Spleen (tissue), 11 donors: Measurements from ENCODE around the gene GRIK4. TPM values are rescaled to one million over a fixed set of nuclear protein-coding genes. Genes with fewer than 3 reads are reported as not detected.

Experiments used
- DNase-seq: peaks from one replicate; pipeline ENCODE4 v3.0.0-alpha.2; 2020
- H3K27ac ChIP-seq, 8 donors: fragments of 200-600 bp; sonication (generic) in 7 of 8; 1 replicate in 4 of 8; 2 replicates in 4 of 8; pipeline versions ENCODE4 v1.5.0 to v1.8.0; 2016 to 2021; ENCODE audit warnings: inconsistent platforms in 4 of 8, mild to moderate bottlenecking in 4 of 8, moderate library complexity in 1 of 8
- H3K27me3 ChIP-seq, 7 donors: fragments of 200-600 bp; sonication (generic) in 6 of 7; replicated peaks in 1 of 7; 1 replicate in 4 of 7; 2 replicates in 3 of 7; pipeline versions ENCODE4 v1.5.0 to v1.8.0; 2016 to 2021; ENCODE audit warnings: inconsistent platforms in 3 of 7, mild to moderate bottlenecking in 1 of 7
- H3K36me3 ChIP-seq, 6 donors: fragments of 200-600 bp; sonication (generic) in 5 of 6; 1 replicate in 4 of 6; 2 replicates in 2 of 6; pipeline versions ENCODE4 v1.5.0 to v1.8.0; 2016 to 2021; ENCODE audit warnings: inconsistent platforms in 2 of 6
- H3K4me1 ChIP-seq, 6 donors: fragments of 200-600 bp; sonication (generic) in 5 of 6; 1 replicate in 3 of 6; 2 replicates in 3 of 6; pipeline versions ENCODE4 v1.5.0 to v1.8.0; 2016 to 2021; ENCODE audit warnings: inconsistent platforms in 3 of 6
- H3K4me3 ChIP-seq, 8 donors: fragments of 200-600 bp; sonication (generic) in 7 of 8; 1 replicate in 4 of 8; 2 replicates in 4 of 8; pipeline versions ENCODE4 v1.5.0 to v1.8.0; 2016 to 2021; ENCODE audit warnings: inconsistent platforms in 4 of 8, mild to moderate bottlenecking in 4 of 8, moderate library complexity in 2 of 8
- H3K9me3 ChIP-seq, 8 donors: fragments of 200-600 bp; sonication (generic) in 7 of 8; 1 replicate in 4 of 8; 2 replicates in 4 of 8; pipeline versions ENCODE4 v1.5.0 to v1.8.0; 2016 to 2021; ENCODE audit warnings: inconsistent platforms in 4 of 8
- CTCF ChIP-seq, 11 experiments: fragments of 200-600 bp in 7 of 11; fragments of 450-650 bp in 4 of 11; sonication (generic) in 4 of 11; IDR thresholded peaks in 8 of 11; conservative IDR thresholded peaks in 3 of 11; 1 replicate in 7 of 11; 2 replicates in 4 of 11; pipeline versions ENCODE4 v1.4.0 to v1.8.0; 2016 to 2021; ENCODE audit warnings: antibody characterized with exemption in 11 of 11, inconsistent platforms in 4 of 11, mild to moderate bottlenecking in 1 of 11
- POLR2A ChIP-seq, 3 donors: fragments of 450-650 bp; IDR thresholded peaks; one replicate each; pipeline ENCODE4 v1.5.1; 2017; ENCODE audit warnings: antibody characterized with exemption in 3 of 3, mild to moderate bottlenecking in 1 of 3
- POLR2AphosphoS5 ChIP-seq, 3 donors: sonication (generic); formaldehyde crosslinking; IDR thresholded peaks; one replicate each; pipeline ENCODE4 v1.5.1; 2017; ENCODE audit warnings: antibody characterized with exemption in 3 of 3
- WGBS, 5 donors: extraction: QIAGEN DNeasy Blood & Tissue Kit in 3 of 5; methylation state at CpG; one replicate each; pipeline versions ENCODE4 v1.1.5 to v1.1.7; 2013 to 2018; 5-methylcytosine and 5-hydroxymethylcytosine counted together
- intact Hi-C: fragments of 100-400 bp; cut with DNase I; formaldehyde crosslinking; loops from one replicate; pipeline ENCODE4 v1.15.0; 2023; ENCODE audit warnings: low total_unique reads
- polyA plus RNA-seq, 3 donors: library from polyadenylated mRNA; stranded (reverse); fragments of 200-250 nt; gene quantifications; one replicate each; pipeline ENCODE4 v1.2.1, GENCODE V29; 2013
- total RNA-seq, 7 donors: library from RNA; depleted of rRNA in 3 of 7; stranded (reverse); fragments of >200 nt in 3 of 7; fragmentation: NEBNext Ultra II Directional in 4 of 7; extraction: Animal tissue kit (Norgen Biotek cat#: 25700) in 4 of 7; gene quantifications; one replicate each; pipeline versions ENCODE4 v1.1.0 to v1.2.1, GENCODE V29; 2016 to 2021
- donor health status: healthy with polysubstance abuse.
- donor health status: DM: no; HTN: no; CAD: no; lungs with moderate emphysema.
- donor health status: DM: no; HTN: no; CAD: no.
- donor health status: Bipolar disorder and iron deficiency.
- donor health status: healthy.
- donor health status: DM: no; HTN: no; CAD: no.
- donor health status: DM: yes; HTN: yes; CAD: no.

The GRIK4 gene
- total and polyA plus RNA-seq, 10 donors, result 0.04 to 2.4 (median 0.59) TPM

- intact Hi-C loops, result loop anchor here (2.0 to 10.0 kb wide), 3 partner anchors 171 to 347 kb away; partner anchors contain the start of genes ARHGEF12 and GRIK4
- no peak overlapping the region for H3K27ac ChIP-seq
- no peaks in the 10 kb centered on the region for H3K9me3 ChIP-seq
- no peaks in the 10 kb centered on the region for H3K4me1 ChIP-seq
- H3K27me3 ChIP-seq, result peaks cover 0 to 35% (median 0%) of the 10 kb centered on the region in 7 donors
- WGBS, 5 donors, result 74 to 78% (median 77%) methylated on average over 16 of the region's 16 CpGs
- no peak for TF ChIP-seq CTCF (IDR thresholded peaks at IDR 0.05 in 8 of 11, conservative IDR thresholded peaks at IDR 0.05 in 3 of 11)
- no peak for TF ChIP-seq POLR2AphosphoS5 (IDR thresholded peaks at IDR 0.05)
- TF ChIP-seq POLR2A (IDR thresholded peaks at IDR 0.05), result no peak
- no peak overlapping the region for H3K4me3 ChIP-seq
- DNase-seq, result no peak
- no peaks in the 10 kb centered on the region for H3K36me3 ChIP-seq
Observed at GRCh38 chr11:120681434-120682331, 170.1 kb downstream of the GRIK4 start.

GRCh38 chr11:120682332-120682649, 170.7 kb downstream of the GRIK4 start:
- Histone ChIP-seq H3K4me3 (no peak overlapping the region), H3K4me1 (no peaks in the 10 kb centered on the region), H3K27me3 (peaks cover 0 to 33% (median 0%) of the 10 kb centered on the region in 7 donors), H3K36me3 (no peaks in the 10 kb centered on the region), H3K9me3 (no peaks in the 10 kb centered on the region), H3K27ac (no peak overlapping the region)
- TF ChIP-seq POLR2A (IDR thresholded peaks at IDR 0.05), result no peak
- no peak for TF ChIP-seq POLR2AphosphoS5 (IDR thresholded peaks at IDR 0.05)
- no peak for TF ChIP-seq CTCF (IDR thresholded peaks at IDR 0.05 in 8 of 11, conservative IDR thresholded peaks at IDR 0.05 in 3 of 11)
- WGBS, 5 donors, result 41 to 77% (median 58%) methylated on average over 3 of the region's 3 CpGs
- intact Hi-C loops, result loop anchor here (2.0 to 10.0 kb wide), 3 partner anchors 171 to 347 kb away; partner anchors contain the start of genes ARHGEF12 and GRIK4
- DNase-seq, result no peak

GRCh38 chr11:120682866-120683265, 171.3 kb downstream of the GRIK4 start:
- TF ChIP-seq POLR2A (IDR thresholded peaks at IDR 0.05) (no peak), POLR2AphosphoS5 (IDR thresholded peaks at IDR 0.05) (no peak), CTCF (IDR thresholded peaks at IDR 0.05 in 8 of 11, conservative IDR thresholded peaks at IDR 0.05 in 3 of 11) (no peak)
- DNase-seq, result no peak
- H3K27ac ChIP-seq, result no peak overlapping the region
- no peak overlapping the region for H3K4me3 ChIP-seq
- intact Hi-C loops, result loop anchor here (2.0 to 10.0 kb wide), 3 partner anchors 172 to 348 kb away; partner anchors contain the start of genes ARHGEF12 and GRIK4
- WGBS, 5 donors, result 88 to 95% (median 90%) methylated on average over 5 of the region's 5 CpGs
- H3K36me3 ChIP-seq, result no peaks in the 10 kb centered on the region
- no peaks in the 10 kb centered on the region for H3K4me1 ChIP-seq
- H3K9me3 ChIP-seq, result no peaks in the 10 kb centered on the region
- peaks cover 0 to 32% (median 0%) of the 10 kb centered on the region in 7 donors for H3K27me3 ChIP-seq

GRCh38 chr11:120686516-120686915, 175.0 kb downstream of the GRIK4 start:
- H3K4me3 ChIP-seq, result no peak overlapping the region
- DNase-seq, result no peak
- H3K36me3 ChIP-seq, result no peaks in the 10 kb centered on the region
- no peak overlapping the region for H3K27ac ChIP-seq
- WGBS, 5 donors, result 78 to 87% (median 82%) methylated on average over 7 of the region's 7 CpGs
- no peaks in the 10 kb centered on the region for H3K4me1 ChIP-seq
- H3K9me3 ChIP-seq, result no peaks in the 10 kb centered on the region
- TF ChIP-seq POLR2AphosphoS5 (IDR thresholded peaks at IDR 0.05) (no peak), CTCF (IDR thresholded peaks at IDR 0.05 in 8 of 11, conservative IDR thresholded peaks at IDR 0.05 in 3 of 11) (no peak), POLR2A (IDR thresholded peaks at IDR 0.05) (no peak)
- H3K27me3 ChIP-seq, result peaks cover 0 to 61% (median 0%) of the 10 kb centered on the region in 7 donors
- intact Hi-C loops, result loop anchor here (10.0 kb wide), 2 partner anchors 268 to 352 kb away; partner anchors contain the start of gene ARHGEF12
